HepG2 (cell line): ENCODE data around the gene BRIP1. TPM values are rescaled to one million over a fixed set of nuclear protein-coding genes. Genes with fewer than 3 reads are reported as not detected.

Experiments
- ARID4A ChIP-seq: sonication (generic); formaldehyde crosslinking; IDR thresholded peaks from 2 replicates; pipeline ENCODE4 v1.5.0; 2020; ENCODE audit warnings: mild to moderate bottlenecking, missing genetic modification reagents, borderline replicate concordance
- EZH2 ChIP-seq: conservative IDR thresholded peaks from 2 replicates; pipeline ENCODE4 v1.6.1; 2012; ENCODE audit warnings: mild to moderate bottlenecking, low read depth, low read length, moderate library complexity
- FOXA3 ChIP-seq: IDR thresholded peaks from 2 replicates; pipeline ENCODE4 v1.6.1; 2016; ENCODE audit warnings: missing genetic modification reagents, missing compliant biosample characterization
- KDM5A ChIP-seq: fragments of 200-600 bp; sonication (generic); IDR thresholded peaks from 2 replicates; pipeline ENCODE4 v1.7.0; 2018; ENCODE audit warnings: antibody characterized with exemption, mild to moderate bottlenecking, low read length, borderline replicate concordance
- KLF15 ChIP-seq: sonication (generic); formaldehyde crosslinking; IDR thresholded peaks from 2 replicates; pipeline ENCODE4 v1.8.1; 2023; ENCODE audit warnings: borderline replicate concordance, mild to moderate bottlenecking, inconsistent platforms, missing genetic modification reagents, mixed read lengths
- LBX2 ChIP-seq: sonication (generic); formaldehyde crosslinking; IDR thresholded peaks from 2 replicates; pipeline ENCODE4 v1.5.0; 2020; ENCODE audit warnings: missing genetic modification reagents, mild to moderate bottlenecking, borderline replicate concordance
- MIER3 ChIP-seq: IDR thresholded peaks from 2 replicates; pipeline ENCODE4 v1.6.1; 2016; ENCODE audit warnings: missing compliant biosample characterization, borderline replicate concordance
- SMARCC2 ChIP-seq: fragments of 450-650 bp; IDR thresholded peaks from 2 replicates; pipeline ENCODE4 v1.6.1; 2017; ENCODE audit warnings: antibody characterized with exemption, mild to moderate bottlenecking
- SNAI1 ChIP-seq: sonication (generic); formaldehyde crosslinking; IDR thresholded peaks from 2 replicates; pipeline ENCODE4 v1.5.0; 2020; ENCODE audit warnings: mild to moderate bottlenecking, missing genetic modification reagents, borderline replicate concordance
- SNAPC4 ChIP-seq: sonication (generic); formaldehyde crosslinking; IDR thresholded peaks from 2 replicates; pipeline ENCODE4 v1.4.0; 2020; ENCODE audit warnings: mild to moderate bottlenecking, missing genetic modification reagents
- SP2 ChIP-seq: sonication (generic); formaldehyde crosslinking; IDR thresholded peaks from 2 replicates; pipeline ENCODE4 v1.5.1; 2020; ENCODE audit warnings: mild to moderate bottlenecking, missing genetic modification reagents
- TBX2 ChIP-seq: sonication (generic); formaldehyde crosslinking; IDR thresholded peaks from 2 replicates; pipeline ENCODE4 v1.5.0; 2020; ENCODE audit warnings: missing genetic modification reagents, mild to moderate bottlenecking, borderline replicate concordance
- THAP11 ChIP-seq: IDR thresholded peaks from 2 replicates; pipeline ENCODE4 v1.6.1; 2016; ENCODE audit warnings: missing biosample characterization, missing genetic modification reagents
- TRIM24 ChIP-seq: sonication (generic); formaldehyde crosslinking; IDR thresholded peaks from 2 replicates; pipeline ENCODE4 v1.8.0; 2022; ENCODE audit warnings: mild to moderate bottlenecking, missing genetic modification reagents
- ZBTB21 ChIP-seq: sonication (generic); formaldehyde crosslinking; IDR thresholded peaks from 2 replicates; pipeline ENCODE4 v1.4.0; 2020; ENCODE audit warnings: missing genetic modification reagents
- ZNF276 ChIP-seq: sonication (generic); formaldehyde crosslinking; IDR thresholded peaks from 2 replicates; pipeline ENCODE4 v1.4.0; 2020; ENCODE audit warnings: mild to moderate bottlenecking, low read depth, missing genetic modification reagents
- ZNF670 ChIP-seq: sonication (generic); formaldehyde crosslinking; IDR thresholded peaks from 2 replicates; pipeline ENCODE4 v1.8.0; 2022; ENCODE audit warnings: mild to moderate bottlenecking, missing genetic modification reagents, borderline replicate concordance
- polyA plus RNA-seq, 8 experiments: library from polyadenylated mRNA; depleted of rRNA in 3 of 8; stranded (reverse) in 7 of 8; unstranded in 1 of 8; fragments of >200 nt; fragmentation: Illumina TruSeq in 4 of 8; extraction: Trizol in 4 of 8; gene quantifications; 2 replicates each; pipeline versions ENCODE4 v1.2.1 to v1.2.3, GENCODE V29; 2011 to 2016; ENCODE audit warnings: low read depth in 4 of 8, missing spikeins in 1 of 8, mixed read lengths in 1 of 8; ENCODE audit not compliant: insufficient read depth in 1 of 8
- total RNA-seq, 5 experiments: library from RNA; depleted of rRNA; stranded (reverse); fragments of >200 nt; fragmentation: Illumina TruSeq; extraction: Trizol; gene quantifications; 2 replicates each; pipeline ENCODE4 v1.2.3, GENCODE V29; 2016; ENCODE audit warnings: low read depth in 1 of 5

BRIP1 gene
- total and polyA plus RNA-seq, 2 of the 13 experiments (the other 11 are each of a cell fraction or from before 2014, with no cell fraction given), result 3.8 to 27.7 TPM

- TF ChIP-seq FOXA3 (0 out of 2 replicates have a peak, but pooled peaks have one; percentile 7), SNAI1 (CRISPR knock-in tag) (0 out of 2 replicates have a peak, but pooled peaks have one; percentile 51), ARID4A (peak; percentile 96), MIER3 (CRISPR knock-in tag) (no peak), ZNF670 (CRISPR knock-in tag) (no peak), EZH2 (no peak), THAP11 (CRISPR knock-in tag) (peak; percentile 48; the same call in 1 of the 2 replicates), TBX2 (CRISPR knock-in tag) (peak; percentile 55; the same call in 1 of the 2 replicates), TRIM24 (CRISPR knock-in tag) (no peak), KDM5A (peak; percentile 89), SNAPC4 (CRISPR knock-in tag) (peak; percentile 64; the same call in 1 of the 2 replicates), SMARCC2 (no peak), ZNF276 (0 out of 2 replicates have a peak, but pooled peaks have one; percentile 38), LBX2 (no peak), KLF15 (CRISPR knock-in tag) (peak; percentile 68; the same call in 1 of the 2 replicates), ZBTB21 (CRISPR knock-in tag) (no peak), SP2 (peak; percentile 97)
Measured at GRCh38 chr17:61862975-61863800, at the start of gene BRIP1 (continued).
